Astrocyte (in vitro differentiated cells and primary cell): Measurements from ENCODE around the gene LIPC.

Experiments used
- EZH2 ChIP-seq: IDR thresholded peaks from 2 replicates; pipeline ENCODE4 v1.6.1; 2012; ENCODE audit warnings: mild to moderate bottlenecking, low read length, inconsistent platforms; ENCODE audit not compliant: insufficient read depth
- TF ChIP-seq, protein P1 (sequence below): IDR thresholded peaks from 2 replicates; pipeline ENCODE4 v1.5.1; 2011; ENCODE audit warnings: low read depth, mild to moderate bottlenecking, inconsistent platforms, low read length, moderate library complexity; ENCODE audit not compliant: insufficient read depth

DNA sequence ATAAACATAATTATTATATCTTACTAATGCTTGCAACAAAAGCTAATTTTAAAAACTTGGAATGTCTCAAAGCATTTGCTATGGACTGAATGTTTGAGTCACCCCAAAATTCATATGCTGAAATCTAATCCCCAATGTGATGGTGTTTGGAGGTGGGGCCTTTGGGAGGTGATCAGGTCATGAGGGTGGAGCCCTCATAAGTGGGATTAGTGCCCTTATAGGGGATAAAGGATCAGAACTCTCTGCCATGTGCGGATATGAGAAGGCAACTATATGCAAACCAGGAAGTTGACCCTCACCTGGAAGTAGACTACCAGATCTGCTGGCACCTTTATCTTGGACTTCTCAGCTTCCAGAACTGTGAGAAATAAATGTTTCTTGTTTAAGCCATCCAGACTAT is 137.7 kb downstream of the LIPC start:
- TF ChIP-seq, protein P1, sequence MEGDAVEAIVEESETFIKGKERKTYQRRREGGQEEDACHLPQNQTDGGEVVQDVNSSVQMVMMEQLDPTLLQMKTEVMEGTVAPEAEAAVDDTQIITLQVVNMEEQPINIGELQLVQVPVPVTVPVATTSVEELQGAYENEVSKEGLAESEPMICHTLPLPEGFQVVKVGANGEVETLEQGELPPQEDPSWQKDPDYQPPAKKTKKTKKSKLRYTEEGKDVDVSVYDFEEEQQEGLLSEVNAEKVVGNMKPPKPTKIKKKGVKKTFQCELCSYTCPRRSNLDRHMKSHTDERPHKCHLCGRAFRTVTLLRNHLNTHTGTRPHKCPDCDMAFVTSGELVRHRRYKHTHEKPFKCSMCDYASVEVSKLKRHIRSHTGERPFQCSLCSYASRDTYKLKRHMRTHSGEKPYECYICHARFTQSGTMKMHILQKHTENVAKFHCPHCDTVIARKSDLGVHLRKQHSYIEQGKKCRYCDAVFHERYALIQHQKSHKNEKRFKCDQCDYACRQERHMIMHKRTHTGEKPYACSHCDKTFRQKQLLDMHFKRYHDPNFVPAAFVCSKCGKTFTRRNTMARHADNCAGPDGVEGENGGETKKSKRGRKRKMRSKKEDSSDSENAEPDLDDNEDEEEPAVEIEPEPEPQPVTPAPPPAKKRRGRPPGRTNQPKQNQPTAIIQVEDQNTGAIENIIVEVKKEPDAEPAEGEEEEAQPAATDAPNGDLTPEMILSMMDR, result no peak
- TF ChIP-seq EZH2, result no peak
